Erythroblast (primary cell): ENCODE results near the gene GRK4.

Experiments
- GATA1 ChIP-seq: IDR thresholded peaks from 2 replicates; pipeline ENCODE4 v1.6.1; 2011; ENCODE audit warnings: low read depth, mild to moderate bottlenecking, control low read depth, low read length, moderate library complexity
- POLR2A ChIP-seq: IDR thresholded peaks from 2 replicates; pipeline ENCODE4 v1.6.1; 2011; ENCODE audit warnings: mild to moderate bottlenecking, low read length

GRCh38 chr4:2942037-2942531 is 21.3 kb upstream of the GRK4 start:
- no peak for TF ChIP-seq POLR2A
- TF ChIP-seq GATA1, result no peak
